H4 (cell line): ENCODE measurements around the gene SHISA7. TPM values are rescaled to one million over a fixed set of nuclear protein-coding genes. Genes with fewer than 3 reads are reported as not detected.

Source experiments
- DNase-seq: peaks from one replicate; pipeline ENCODE4 v3.0.0-alpha.2; 2015; ENCODE audit warnings: low spot score
- total RNA-seq: library from RNA; depleted of rRNA; stranded (reverse); fragments of >200 nt; shearing (Covaris generic); gene quantifications from 2 replicates; pipeline ENCODE4 v1.2.3, GENCODE V29; 2014

The SHISA7 gene
- total RNA-seq, 1 experiment from 2014 or later: not detected

GRCh38 chr19:55482156-55482961 is 39.3 kb upstream of the SHISA7 start:
- no peak for DNase-seq

DNA sequence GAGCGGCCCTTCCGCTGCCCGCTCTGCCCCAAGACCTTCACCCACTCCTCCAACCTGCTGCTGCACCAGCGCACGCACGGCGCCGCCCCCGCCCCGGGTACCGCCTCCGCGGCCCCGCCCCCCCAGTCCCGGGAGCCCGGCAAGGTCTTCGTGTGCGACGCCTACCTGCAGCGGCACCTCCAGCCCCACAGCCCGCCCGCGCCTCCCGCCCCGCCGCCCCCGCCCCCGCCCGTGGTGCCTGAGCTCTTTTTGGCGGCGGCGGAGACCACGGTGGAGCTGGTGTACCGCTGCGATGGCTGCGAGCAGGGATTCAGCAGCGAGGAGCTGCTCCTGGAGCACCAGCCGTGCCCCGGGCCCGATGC is 38.7 kb upstream of the SHISA7 start:
- DNase-seq: no peak

DNA sequence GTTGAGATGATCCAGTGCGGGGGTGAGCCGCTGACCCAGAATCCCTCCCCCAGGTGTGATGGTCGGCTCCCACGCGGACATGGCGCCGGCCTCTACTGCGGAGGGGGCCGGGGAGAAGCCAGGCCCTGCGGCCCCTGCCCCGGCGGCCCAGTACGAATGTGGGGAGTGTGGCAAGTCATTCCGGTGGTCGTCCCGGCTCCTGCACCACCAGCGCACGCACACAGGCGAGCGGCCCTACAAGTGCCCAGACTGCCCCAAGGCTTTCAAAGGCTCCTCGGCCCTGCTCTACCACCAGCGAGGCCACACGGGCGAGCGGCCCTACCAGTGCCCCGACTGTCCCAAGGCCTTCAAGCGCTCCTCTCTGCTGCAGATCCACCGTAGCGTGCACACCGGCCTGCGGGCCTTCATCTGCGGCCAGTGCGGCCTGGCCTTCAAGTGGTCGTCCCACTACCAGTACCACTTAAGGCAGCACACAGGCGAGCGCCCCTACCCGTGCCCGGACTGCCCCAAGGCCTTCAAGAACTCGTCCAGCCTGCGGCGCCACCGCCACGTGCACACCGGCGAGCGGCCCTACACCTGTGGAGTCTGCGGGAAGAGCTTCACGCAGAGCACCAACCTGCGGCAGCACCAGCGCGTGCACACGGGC is 38.2 kb upstream of the SHISA7 start:
- DNase-seq: no peak

- no peak for DNase-seq
Measured at GRCh38 chr19:55479451-55480230, 36.5 kb upstream of the SHISA7 start.

GRCh38 chr19:55479045-55479444 is 35.9 kb upstream of the SHISA7 start:
- DNase-seq: no peak

DNA sequence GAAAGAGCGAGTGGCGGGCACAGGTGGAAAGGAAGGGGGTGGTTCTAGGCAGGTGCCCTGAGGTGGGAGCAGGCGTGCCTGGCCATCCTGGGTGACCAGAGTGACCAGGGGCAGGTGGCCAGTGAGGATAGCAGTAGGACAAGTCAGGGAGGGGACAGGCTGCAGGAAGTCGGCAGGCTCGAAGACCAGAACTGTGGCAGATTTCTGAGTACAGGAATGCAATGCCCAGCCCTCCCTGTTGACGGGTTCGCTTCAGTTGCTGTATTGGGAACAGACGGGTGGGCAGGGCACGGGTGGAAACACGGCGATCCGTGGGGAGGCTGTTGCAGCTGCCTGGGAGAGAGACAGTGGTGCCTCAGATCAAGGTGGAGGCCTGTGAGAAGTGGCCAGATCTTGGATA is 35.3 kb upstream of the SHISA7 start:
- DNase-seq: no peak

DNA sequence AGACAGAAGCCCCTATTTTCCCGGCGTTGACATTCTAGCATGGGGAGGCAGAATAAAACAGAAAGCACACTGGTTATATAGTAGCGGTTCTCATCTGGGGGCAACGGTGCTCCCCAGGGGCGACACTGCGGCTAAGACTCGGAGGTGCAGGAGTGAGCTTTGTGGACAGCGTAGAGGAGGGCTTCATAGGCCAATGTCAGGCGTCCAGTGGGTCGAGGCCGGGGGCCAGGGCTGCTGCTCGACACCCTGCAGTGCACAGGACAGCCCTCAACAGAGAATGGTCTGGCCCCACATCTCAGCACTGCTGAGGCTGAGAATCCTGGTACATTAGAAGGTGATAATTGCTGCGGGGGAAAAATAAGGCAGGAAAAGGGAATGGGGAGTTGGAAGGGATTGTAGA is 34.8 kb upstream of the SHISA7 start:
- no peak for DNase-seq

GRCh38 chr19:55476100-55476775 is 33.1 kb upstream of the SHISA7 start, which contains the start of gene ZNF628:
Gene ZNF628 (plus strand): TSS chr19:55476617. CDS start chr19:55479911, 3,294 bp downstream.
- peak; percentile 100 for DNase-seq

GRCh38 chr19:55474269-55475265 is 31.5 kb upstream of the SHISA7 start:
- peak; percentile 99 for DNase-seq

GRCh38 chr19:55473225-55474012 is 30.3 kb upstream of the SHISA7 start:
- DNase-seq: no peak

GRCh38 chr19:55472463-55472862 is 29.4 kb upstream of the SHISA7 start:
- peak; percentile 95 for DNase-seq

DNA sequence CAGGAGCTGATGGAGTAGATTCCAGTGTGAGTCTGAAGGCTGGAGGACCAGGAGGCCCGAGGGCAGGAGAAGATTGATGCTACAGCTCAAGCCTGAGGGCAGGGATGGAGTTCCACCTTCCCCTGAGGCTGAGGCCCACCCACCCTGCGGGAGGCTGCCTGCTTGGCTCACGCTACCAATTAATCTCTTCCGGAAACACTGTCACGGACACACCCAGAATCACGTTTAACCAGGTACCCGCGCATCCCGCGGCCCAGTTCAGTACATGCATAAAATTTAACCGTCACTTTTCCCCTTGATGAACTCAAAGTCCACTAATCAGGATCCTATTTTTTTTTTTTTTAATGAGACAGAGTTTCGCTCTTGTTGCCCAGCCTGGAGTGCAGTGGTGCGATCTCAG is 28.2 kb upstream of the SHISA7 start:
- DNase-seq: no peak

DNA sequence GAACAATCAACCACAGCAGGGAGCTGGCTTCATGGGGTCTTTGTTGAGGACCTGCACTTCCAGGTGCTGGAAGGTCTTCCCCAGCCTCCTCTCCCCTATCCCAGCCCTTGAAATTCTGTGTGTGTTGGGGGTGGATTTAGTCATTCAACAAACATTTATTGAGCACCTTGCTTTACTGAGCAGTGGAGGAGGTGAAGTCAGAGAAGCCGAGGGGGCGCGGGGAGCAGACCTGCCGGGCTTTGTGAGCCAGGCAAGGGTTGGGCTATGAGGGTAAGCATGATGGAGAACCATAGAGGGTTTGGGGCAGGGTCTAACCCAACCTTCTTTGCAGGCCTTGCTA is 24.9 kb upstream of the SHISA7 start:
- no peak for DNase-seq

GRCh38 chr19:55467236-55468053 is 24.3 kb upstream of the SHISA7 start:
- no peak for DNase-seq

- DNase-seq: no peak
Measured at GRCh38 chr19:55466241-55466614, 23.1 kb upstream of the SHISA7 start.

GRCh38 chr19:55465460-55466240 is 22.6 kb upstream of the SHISA7 start:
- no peak for DNase-seq

- no peak for DNase-seq
Measured at GRCh38 chr19:55464662-55465054, 21.6 kb upstream of the SHISA7 start, which contains the start of gene C19orf85. Gene C19orf85 (minus strand): TSS chr19:55464751. CDS start chr19:55464554, 197 bp downstream.

- no peak for DNase-seq
Measured at GRCh38 chr19:55464039-55464661, 21.1 kb upstream of the SHISA7 start.
